HEK293T (cell line): Measurements from ENCODE around the gene PPP2R5D.

Experiments
- CTCF ChIA-PET: fragments of 350-600 bp; formaldehyde crosslinking; extraction: SDS; loops from one replicate; lab custom pipeline; 2021; ENCODE audit warnings: antibody characterized with exemption, inconsistent platforms; lab: Yijun Ruan, JAX
- POLR2A ChIA-PET: fragments of 350-600 bp; formaldehyde crosslinking; extraction: SDS; loops from one replicate; lab custom pipeline; 2020; ENCODE audit warnings: antibody characterized with exemption, inconsistent platforms; lab: Yijun Ruan, JAX
- DNase-seq: peaks from one replicate; pipeline ENCODE4 v3.0.0; 2012; ENCODE audit warnings: mixed read lengths; ENCODE audit errors: extremely low spot score
- ARNT ChIP-seq: fragments of 450-650 bp; IDR thresholded peaks from 2 replicates; pipeline ENCODE4 v1.6.1; 2017; ENCODE audit warnings: mild to moderate bottlenecking
- CTBP1 ChIP-seq: fragments of 450-650 bp; IDR thresholded peaks from 2 replicates; pipeline ENCODE4 v1.6.1; 2016; ENCODE audit warnings: borderline replicate concordance
- ELF4 ChIP-seq: fragments of 450-650 bp; IDR thresholded peaks from 2 replicates; pipeline ENCODE4 v1.6.1; 2017; ENCODE audit warnings: antibody characterized with exemption
- FOXA1 ChIP-seq: fragments of 450-650 bp; IDR thresholded peaks from 2 replicates; pipeline ENCODE4 v1.6.1; 2016; ENCODE audit warnings: mild to moderate bottlenecking
- FOXK2 ChIP-seq: fragments of 450-650 bp; IDR thresholded peaks from 2 replicates; pipeline ENCODE4 v1.6.1; 2016; ENCODE audit warnings: mild to moderate bottlenecking
- FOXM1 ChIP-seq: fragments of 450-650 bp; IDR thresholded peaks from 2 replicates; pipeline ENCODE4 v1.6.1; 2017; ENCODE audit warnings: mild to moderate bottlenecking, borderline replicate concordance
- HDGF ChIP-seq: fragments of 450-650 bp; IDR thresholded peaks from 2 replicates; pipeline ENCODE4 v1.6.1; 2017; ENCODE audit warnings: antibody characterized with exemption, borderline replicate concordance
- L3MBTL2 ChIP-seq: fragments of 450-650 bp; conservative IDR thresholded peaks from 2 replicates; pipeline ENCODE4 v1.6.1; 2016; ENCODE audit warnings: mild to moderate bottlenecking
- LEF1 ChIP-seq: fragments of 450-650 bp; IDR thresholded peaks from 2 replicates; pipeline ENCODE4 v1.6.1; 2017; ENCODE audit warnings: mild to moderate bottlenecking, borderline replicate concordance
- NFRKB ChIP-seq: fragments of 450-650 bp; IDR thresholded peaks from 2 replicates; pipeline ENCODE4 v1.6.1; 2016; ENCODE audit warnings: mild to moderate bottlenecking, moderate library complexity
- SP1 ChIP-seq: fragments of 450-650 bp; IDR thresholded peaks from 2 replicates; pipeline ENCODE4 v1.6.1; 2017
- SUZ12 ChIP-seq: fragments of 450-650 bp; IDR thresholded peaks from 2 replicates; pipeline ENCODE4 v1.6.1; 2016; ENCODE audit warnings: mild to moderate bottlenecking
- TARDBP ChIP-seq: fragments of 450-650 bp; IDR thresholded peaks from 2 replicates; pipeline ENCODE4 v1.6.1; 2016
- ZNF384 ChIP-seq: fragments of 450-650 bp; IDR thresholded peaks from 2 replicates; pipeline ENCODE4 v1.6.1; 2016
- TF ChIP-seq, protein P1 (sequence below): fragments of 450-650 bp; IDR thresholded peaks from 2 replicates; pipeline ENCODE4 v1.6.1; 2016

PPP2R5D gene

DNA sequence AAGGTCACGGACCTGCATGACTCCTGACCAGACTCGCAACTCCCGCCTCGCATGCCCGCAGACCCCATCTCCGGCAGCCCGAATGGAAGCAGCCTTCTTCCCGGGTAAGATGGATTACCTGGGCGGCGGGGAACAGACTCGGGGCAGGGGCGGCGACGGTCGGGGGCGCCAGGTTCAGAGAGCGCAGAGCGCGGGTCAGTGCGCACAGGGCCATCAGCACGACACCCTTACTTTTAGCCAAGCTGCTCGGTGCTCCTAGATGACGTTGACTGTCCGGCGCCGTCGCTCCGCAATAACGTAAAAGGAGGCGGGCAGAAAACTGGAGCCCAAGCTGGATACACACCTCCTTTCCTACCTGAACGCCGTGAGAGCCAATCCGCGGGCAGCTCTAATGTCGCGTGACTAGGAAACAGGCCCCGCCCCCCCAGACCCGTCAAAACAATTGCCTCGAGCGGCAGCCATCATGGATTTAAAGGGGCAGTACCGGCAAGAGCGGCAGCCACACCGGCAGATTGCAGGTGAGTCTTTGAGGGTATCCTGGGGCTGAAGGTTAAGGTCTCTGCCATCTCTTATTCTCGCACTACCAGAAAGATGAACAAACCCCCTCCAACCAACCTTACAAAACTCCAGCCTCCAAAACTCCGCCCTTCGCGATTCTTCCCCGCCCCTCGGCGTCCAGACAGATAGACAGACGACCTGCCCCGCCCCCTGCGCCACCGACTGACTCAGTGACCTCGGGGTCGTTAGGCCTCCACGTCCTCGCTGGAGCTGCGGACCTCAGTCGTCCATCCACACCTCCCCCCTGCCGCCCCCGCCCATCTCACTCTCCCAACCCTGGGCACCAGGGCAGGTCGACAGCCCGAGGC lies 75.0 kb downstream of the PPP2R5D start, which contains the start of the genes KLC4 and MRPL2:
TSS of gene KLC4 (plus strand) at position 464 of the 866 bp plus-strand sequence. CDS start 1,705 bp downstream, outside the sequence.
TSS of gene MRPL2 (minus strand) at position 267 of the 866 bp plus-strand sequence. CDS start at position 214, 53 bp downstream.
- ChIA-PET POLR2A (interaction anchor here (0.6 to 2.4 kb wide), 28 partner anchors 10 to 131 kb away, joined by 3 to 20 read pairs (median 4); partner anchors contain the start of genes CNPY3, KLHDC3, MEA1 and PEX6), CTCF (no interaction called here)
- DNase-seq = peak; percentile 99
- TF ChIP-seq LEF1 = no peak
- TF ChIP-seq, protein P1, sequence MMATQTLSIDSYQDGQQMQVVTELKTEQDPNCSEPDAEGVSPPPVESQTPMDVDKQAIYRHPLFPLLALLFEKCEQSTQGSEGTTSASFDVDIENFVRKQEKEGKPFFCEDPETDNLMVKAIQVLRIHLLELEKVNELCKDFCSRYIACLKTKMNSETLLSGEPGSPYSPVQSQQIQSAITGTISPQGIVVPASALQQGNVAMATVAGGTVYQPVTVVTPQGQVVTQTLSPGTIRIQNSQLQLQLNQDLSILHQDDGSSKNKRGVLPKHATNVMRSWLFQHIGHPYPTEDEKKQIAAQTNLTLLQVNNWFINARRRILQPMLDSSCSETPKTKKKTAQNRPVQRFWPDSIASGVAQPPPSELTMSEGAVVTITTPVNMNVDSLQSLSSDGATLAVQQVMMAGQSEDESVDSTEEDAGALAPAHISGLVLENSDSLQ = peak; percentile 87

DNA sequence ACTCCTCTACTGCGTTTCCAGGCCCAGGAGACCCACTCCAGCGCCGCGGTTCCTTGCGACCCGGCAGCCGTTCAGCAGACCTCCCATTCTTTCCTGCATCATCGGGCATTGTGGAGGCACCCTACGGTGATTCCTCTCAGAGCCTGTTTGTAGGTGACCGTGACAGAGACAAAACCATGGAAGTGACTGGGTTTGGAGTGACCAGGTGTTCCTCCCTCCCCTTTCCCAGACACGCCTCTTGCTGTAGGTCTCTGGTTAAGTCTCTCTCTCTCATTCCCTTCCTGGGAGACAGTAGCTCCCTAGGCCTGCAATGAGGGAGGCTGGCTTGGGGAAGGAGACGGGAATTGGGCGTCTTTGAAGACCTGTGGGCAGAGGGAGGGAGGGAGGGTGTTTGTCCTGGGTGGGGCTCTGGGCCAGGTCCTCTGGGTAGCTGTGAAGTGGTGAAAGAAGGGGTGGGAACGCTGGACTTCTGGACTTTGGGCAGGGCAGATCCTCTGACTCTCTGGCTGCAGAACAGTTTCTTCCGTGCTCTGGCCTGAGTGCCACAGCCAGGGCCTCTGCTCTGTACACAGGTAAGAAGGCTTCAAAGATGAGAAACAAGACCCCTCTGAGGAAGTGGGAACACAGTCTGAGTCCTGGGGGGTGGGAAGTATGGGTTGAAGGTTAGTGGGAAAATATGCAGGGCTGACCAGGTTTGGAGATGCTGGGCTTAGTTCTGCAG lies 75.8 kb downstream of the PPP2R5D start:
- DNase-seq = no peak
- POLR2A ChIA-PET = interaction anchor here (0.7 to 2.4 kb wide), 16 partner anchors 12 to 131 kb away, joined by 3 to 20 read pairs (median 6); partner anchors contain the start of genes CNPY3, KLHDC3, MEA1 and PPP2R5D
- no peak for TF ChIP-seq ELF4
- TF ChIP-seq ARNT = no peak
- TF ChIP-seq LEF1 = no peak
- TF ChIP-seq NFRKB = no peak
- TF ChIP-seq SUZ12 = no peak
- TF ChIP-seq TARDBP = no peak
- TF ChIP-seq CTBP1 = no peak
- TF ChIP-seq L3MBTL2 = no peak
- TF ChIP-seq, protein P1 = no peak
- no peak for TF ChIP-seq SP1
- TF ChIP-seq FOXA1 = no peak
- no peak for TF ChIP-seq FOXM1
- no peak for TF ChIP-seq HDGF
- TF ChIP-seq ZNF384 = no peak
- TF ChIP-seq FOXK2 = no peak
- CTCF ChIA-PET = no interaction called here

DNA sequence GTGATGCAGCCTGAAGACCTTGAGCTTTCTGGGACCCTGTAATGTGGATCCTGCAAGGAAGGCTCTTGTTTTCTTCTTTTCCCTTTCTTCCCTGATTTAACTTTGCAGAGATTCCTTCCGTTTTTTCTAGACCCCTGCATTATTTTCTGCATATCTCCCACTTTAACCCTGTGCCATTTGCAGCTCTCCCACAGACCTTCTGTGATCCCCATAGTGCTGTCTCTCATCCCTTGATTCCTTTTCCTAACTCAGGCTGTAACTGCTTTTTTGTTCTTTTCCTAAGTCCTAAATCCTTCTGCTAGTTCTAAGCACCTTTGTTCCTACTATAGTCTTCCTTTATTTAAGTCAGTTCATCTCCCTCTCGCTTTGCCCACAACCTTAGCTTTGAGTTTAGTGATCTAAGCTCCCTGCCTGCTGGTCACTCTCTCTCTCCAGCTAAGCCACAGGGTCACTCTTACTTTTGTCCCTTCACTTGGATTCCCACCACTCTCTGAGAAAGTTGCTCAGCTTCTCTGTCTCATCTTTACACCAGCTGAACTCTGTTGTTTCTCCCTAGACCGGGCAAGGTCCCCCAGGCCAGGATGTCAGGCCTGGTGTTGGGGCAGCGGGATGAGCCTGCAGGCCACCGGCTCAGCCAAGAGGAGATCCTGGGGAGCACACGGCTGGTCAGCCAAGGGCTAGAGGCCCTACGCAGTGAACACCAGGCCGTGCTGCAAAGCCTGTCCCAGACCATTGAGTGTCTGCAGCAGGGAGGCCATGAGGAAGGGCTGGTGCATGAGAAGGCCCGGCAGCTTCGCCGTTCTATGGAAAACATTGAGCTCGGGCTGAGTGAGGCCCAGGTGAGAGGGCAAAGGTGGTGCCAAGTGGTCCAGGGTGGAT lies 76.6 kb downstream of the PPP2R5D start:
- ChIA-PET CTCF (no interaction called here), POLR2A (interaction anchor here (0.8 to 2.4 kb wide), 5 partner anchors 13 to 77 kb away, joined by 3 to 20 read pairs (median 9); partner anchors contain the start of genes KLHDC3, MEA1 and PPP2R5D)
- DNase-seq = no peak
- TF ChIP-seq, protein P1 = no peak
- TF ChIP-seq TARDBP (no peak), SP1 (no peak), ZNF384 (no peak), SUZ12 (no peak), L3MBTL2 (no peak), ELF4 (no peak), LEF1 (no peak), ARNT (no peak)

DNA sequence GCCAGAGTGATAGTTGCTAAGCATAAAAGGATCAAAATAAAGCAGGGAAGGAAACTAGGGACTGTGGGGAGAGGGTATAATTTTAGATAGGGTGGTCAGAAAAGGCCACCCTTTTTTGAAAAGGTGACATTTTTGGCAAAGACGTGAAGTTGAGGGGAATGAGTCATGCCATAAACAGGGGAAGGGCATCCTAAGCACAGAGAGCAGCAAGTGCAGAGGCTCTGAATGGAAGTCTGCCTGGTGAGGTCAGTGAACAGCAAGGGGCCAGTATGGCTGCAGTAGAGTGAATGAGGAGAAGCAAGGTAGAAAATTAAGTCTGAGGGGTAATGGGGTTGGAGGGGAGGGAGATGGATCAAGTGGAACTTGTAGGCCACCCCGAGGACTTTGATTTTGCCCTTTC lies 77.5 kb downstream of the PPP2R5D start:
- POLR2A ChIA-PET = no interaction called here
- DNase-seq = no peak
- no peak for TF ChIP-seq FOXA1
- TF ChIP-seq, protein P1 = no peak
- CTCF ChIA-PET = no interaction called here
